PC-9 (cell line): Measurements from ENCODE around the gene CMKLR1. TPM values are rescaled to one million over a fixed set of nuclear protein-coding genes. Genes with fewer than 3 reads are reported as not detected.

ENCODE experiments used
- BruUV-seq: library from RNA; stranded (reverse); fragments of 400-500 nt; replicated peaks from 2 replicates; lab custom pipeline; 2021; lab: Mats Ljungman, UMichigan
- CTCF ChIA-PET: fragments of 300-600 bp; sonication (Branson Sonifier 250); formaldehyde crosslinking; loops from one replicate; lab custom pipeline; 2022; ENCODE audit warnings: antibody characterized with exemption; lab: Charles Lee
- POLR2A ChIA-PET: fragments of 300-600 bp; sonication (Branson Sonifier 250); formaldehyde crosslinking; loops from one replicate; lab custom pipeline; 2022; ENCODE audit warnings: antibody characterized with exemption; ENCODE audit not compliant: unreplicated experiment; lab: Charles Lee
- DNase-seq, 2 experiments: peaks; one replicate each; pipeline versions ENCODE4 v3.0.0 to v3.0.0-alpha.2; 2015 to 2022; ENCODE audit warnings: mixed read lengths in 1 of 2
- H2AFZ ChIP-seq: fragments of 200-600 bp; sonication (generic); 2 replicates; pipeline ENCODE4 v1.8.1; 2017; ENCODE audit warnings: antibody characterized with exemption
- H3F3A ChIP-seq: fragments of 200-600 bp; sonication (generic); 2 replicates; pipeline ENCODE4 v1.8.1; 2017; ENCODE audit warnings: antibody characterized with exemption, mild to moderate bottlenecking, low read depth; ENCODE audit not compliant: insufficient read depth
- H3K27ac ChIP-seq: fragments of 200-600 bp; sonication (generic); 2 replicates; pipeline ENCODE4 v1.6.1; 2016; ENCODE audit warnings: mixed run types
- H3K27me3 ChIP-seq: fragments of 200-600 bp; sonication (generic); 2 replicates; pipeline ENCODE4 v1.6.1; 2016; ENCODE audit warnings: low read depth, mixed run types; ENCODE audit not compliant: insufficient read depth
- H3K36me3 ChIP-seq: fragments of 200-600 bp; sonication (generic); 2 replicates; pipeline ENCODE4 v1.6.1; 2016; ENCODE audit warnings: low read depth, mixed run types
- H3K4me1 ChIP-seq: fragments of 200-600 bp; sonication (generic); replicated peaks from 2 replicates; pipeline ENCODE4 v1.6.1; 2016; ENCODE audit warnings: mixed run types; ENCODE audit not compliant: insufficient read depth
- H3K4me2 ChIP-seq: fragments of 200-600 bp; sonication (generic); 2 replicates; pipeline ENCODE4 v1.6.1; 2017; ENCODE audit warnings: mixed run types
- H3K4me3 ChIP-seq: fragments of 200-600 bp; sonication (generic); 2 replicates; pipeline ENCODE4 v1.6.1; 2016; ENCODE audit warnings: mixed run types
- H3K79me2 ChIP-seq: fragments of 200-600 bp; sonication (generic); 2 replicates; pipeline ENCODE4 v1.6.1; 2017; ENCODE audit warnings: low read depth, mixed run types
- H3K9me2 ChIP-seq: fragments of 200-600 bp; sonication (generic); 2 replicates; pipeline ENCODE4 v1.8.1; 2017; ENCODE audit warnings: mild to moderate bottlenecking; ENCODE audit not compliant: insufficient read depth
- H3K9me3 ChIP-seq: fragments of 200-600 bp; sonication (generic); 2 replicates; pipeline ENCODE4 v1.8.1; 2016; ENCODE audit warnings: low read depth; ENCODE audit not compliant: insufficient read depth
- H4K20me1 ChIP-seq: fragments of 200-600 bp; sonication (generic); 2 replicates; pipeline ENCODE4 v1.8.1; 2017; ENCODE audit not compliant: insufficient read depth
- EZH2 ChIP-seq: fragments of 200-600 bp; sonication (generic); IDR thresholded peaks from 2 replicates; pipeline ENCODE4 v1.8.0; 2017; ENCODE audit warnings: antibody characterized with exemption, low read depth
- intact Hi-C: fragments of 100-400 bp; cut with micrococcal nuclease; formaldehyde crosslinking; loops from one replicate; pipeline ENCODE4 v1.10.0; 2022; ENCODE audit not compliant: unreplicated experiment
- total RNA-seq: library from RNA; stranded (reverse); gene quantifications from 2 replicates; pipeline ENCODE4 v1.2.3, GENCODE V29; 2021
- TF ChIP-seq, protein P1 (sequence below): fragments of 200-600 bp; sonication (generic); conservative IDR thresholded peaks from 2 replicates; pipeline ENCODE4 v1.6.1; 2017; ENCODE audit warnings: mixed run types, antibody characterized with exemption, mild to moderate bottlenecking, moderate library complexity

Gene CMKLR1
- total RNA-seq, 1 experiment from 2014 or later = not detected

DNA sequence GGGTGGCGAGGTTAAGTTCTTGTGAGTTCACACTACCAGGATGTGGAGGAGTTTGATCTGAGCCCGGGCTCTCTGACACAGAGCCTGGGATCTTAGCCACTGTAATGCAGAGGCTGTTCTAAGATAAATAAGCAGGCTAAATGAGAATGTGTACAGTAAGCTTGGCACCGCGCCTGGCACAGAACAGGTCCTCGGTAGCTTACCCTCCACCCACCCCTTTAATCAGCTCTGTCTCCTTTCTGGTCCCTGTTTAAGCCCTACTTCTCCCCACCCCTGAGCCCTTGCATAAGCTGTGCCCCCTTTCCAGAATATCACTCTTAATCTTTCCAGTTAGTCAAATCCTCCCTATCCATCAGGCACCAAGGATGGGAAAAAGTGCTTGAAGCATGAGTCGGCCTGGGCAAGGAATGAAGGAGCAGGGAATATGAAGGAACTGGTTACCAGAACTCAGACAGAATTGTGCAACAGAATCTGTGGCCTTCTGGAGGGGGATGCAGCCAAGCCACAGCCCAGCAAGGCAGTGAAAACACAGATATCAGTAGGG lies 32.8 kb upstream of the CMKLR1 start:
- Histone ChIP-seq H3K27me3 (peaks cover 32% of the 10 kb centered on the region), H3K4me3 (no peak overlapping the region), H3F3A (no peaks in the 10 kb centered on the region), H3K4me2 (no peak overlapping the region), H3K4me1 (no peaks in the 10 kb centered on the region), H3K36me3 (no peaks in the 10 kb centered on the region), H3K79me2 (no peaks in the 10 kb centered on the region), H2AFZ (no peak overlapping the region), H4K20me1 (no peaks in the 10 kb centered on the region; the same call in 1 of the 2 replicates), H3K27ac (no peak overlapping the region), H3K9me2 (no peaks in the 10 kb centered on the region), H3K9me3 (no peaks in the 10 kb centered on the region; the same call in 1 of the 2 replicates)
- ChIA-PET POLR2A (no interaction called here), CTCF (no interaction called here)
- no peak for DNase-seq
- no peak for TF ChIP-seq EZH2
- TF ChIP-seq, protein P1, sequence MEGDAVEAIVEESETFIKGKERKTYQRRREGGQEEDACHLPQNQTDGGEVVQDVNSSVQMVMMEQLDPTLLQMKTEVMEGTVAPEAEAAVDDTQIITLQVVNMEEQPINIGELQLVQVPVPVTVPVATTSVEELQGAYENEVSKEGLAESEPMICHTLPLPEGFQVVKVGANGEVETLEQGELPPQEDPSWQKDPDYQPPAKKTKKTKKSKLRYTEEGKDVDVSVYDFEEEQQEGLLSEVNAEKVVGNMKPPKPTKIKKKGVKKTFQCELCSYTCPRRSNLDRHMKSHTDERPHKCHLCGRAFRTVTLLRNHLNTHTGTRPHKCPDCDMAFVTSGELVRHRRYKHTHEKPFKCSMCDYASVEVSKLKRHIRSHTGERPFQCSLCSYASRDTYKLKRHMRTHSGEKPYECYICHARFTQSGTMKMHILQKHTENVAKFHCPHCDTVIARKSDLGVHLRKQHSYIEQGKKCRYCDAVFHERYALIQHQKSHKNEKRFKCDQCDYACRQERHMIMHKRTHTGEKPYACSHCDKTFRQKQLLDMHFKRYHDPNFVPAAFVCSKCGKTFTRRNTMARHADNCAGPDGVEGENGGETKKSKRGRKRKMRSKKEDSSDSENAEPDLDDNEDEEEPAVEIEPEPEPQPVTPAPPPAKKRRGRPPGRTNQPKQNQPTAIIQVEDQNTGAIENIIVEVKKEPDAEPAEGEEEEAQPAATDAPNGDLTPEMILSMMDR = no peak
- intact Hi-C loops = no loop called here
- BruUV-seq = no TSS peak

DNA sequence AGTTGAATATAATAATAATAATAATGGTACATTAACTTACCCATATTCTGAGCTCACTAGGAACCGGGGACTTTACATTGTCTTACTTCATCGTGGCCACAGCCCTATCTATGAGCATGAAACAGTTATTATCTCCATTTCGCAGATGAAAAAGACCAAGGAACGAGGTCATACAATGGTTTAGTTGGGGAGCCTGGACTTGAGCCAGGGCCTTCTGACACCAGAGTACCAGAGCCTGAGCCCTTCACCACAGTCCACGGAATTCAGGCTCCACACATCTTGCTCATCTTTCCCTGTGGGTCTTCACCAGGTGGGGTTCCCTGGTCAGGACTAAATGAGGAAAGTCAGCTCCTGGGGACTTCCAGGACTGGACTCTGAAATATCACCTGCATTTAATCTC lies 31.3 kb upstream of the CMKLR1 start:
- Histone ChIP-seq H3K4me2 (no peak overlapping the region), H2AFZ (no peak overlapping the region), H3K9me2 (no peaks in the 10 kb centered on the region), H3F3A (no peaks in the 10 kb centered on the region), H3K79me2 (no peaks in the 10 kb centered on the region), H3K27ac (no peak overlapping the region), H3K9me3 (no peaks in the 10 kb centered on the region; the same call in 1 of the 2 replicates), H3K36me3 (no peaks in the 10 kb centered on the region), H3K4me1 (no peaks in the 10 kb centered on the region), H3K27me3 (peaks cover 46% of the 10 kb centered on the region), H3K4me3 (no peak overlapping the region), H4K20me1 (no peaks in the 10 kb centered on the region; the same call in 1 of the 2 replicates)
- intact Hi-C loops = no loop called here
- POLR2A ChIA-PET = no interaction called here
- CTCF ChIA-PET = no interaction called here
- BruUV-seq = no TSS peak
- TF ChIP-seq EZH2 = no peak
- TF ChIP-seq, protein P1 = no peak
- no peak for DNase-seq

DNA sequence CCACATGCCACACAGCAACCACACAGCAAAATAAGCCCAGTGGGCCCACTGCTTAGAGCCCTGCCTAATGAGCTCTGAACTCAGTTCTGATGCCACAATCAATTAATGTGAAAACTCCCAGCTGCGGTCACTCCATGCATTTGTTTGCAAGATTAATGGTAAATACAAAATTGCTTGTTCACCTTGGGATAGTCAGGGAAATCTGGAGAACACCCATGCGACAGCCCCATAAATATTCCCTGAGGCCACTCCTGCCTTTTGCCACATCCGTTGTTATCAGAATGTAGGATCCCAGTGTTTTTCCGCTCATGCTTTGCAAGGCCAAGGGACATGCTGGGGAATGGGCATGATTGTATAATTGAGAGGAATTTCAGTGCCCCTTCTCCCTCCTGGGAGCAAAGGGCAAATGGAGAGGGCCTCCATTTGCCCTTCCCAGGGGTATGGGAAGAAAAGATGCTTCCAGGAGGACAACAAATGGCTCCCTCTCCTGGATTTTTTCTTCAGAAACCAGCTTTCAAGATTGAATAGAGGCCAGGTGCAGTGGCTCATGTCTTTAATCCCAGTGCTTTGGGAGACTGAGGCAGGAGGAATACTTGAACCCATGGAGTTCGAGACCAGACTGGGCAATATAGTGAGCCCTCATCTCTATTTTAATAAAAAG lies 30.8 kb upstream of the CMKLR1 start:
- H3K4me2 ChIP-seq = no peak overlapping the region
- no TSS peak for BruUV-seq
- CTCF ChIA-PET = no interaction called here

More for the DNA sequence above, 30.8 kb upstream of the CMKLR1 start:
- TF ChIP-seq, protein P1 = no peak
- no peak for TF ChIP-seq EZH2
- H3K4me3 ChIP-seq = no peak overlapping the region
- H3K9me3 ChIP-seq = no peaks in the 10 kb centered on the region; the same call in 1 of the 2 replicates
- intact Hi-C loops = no loop called here
- no peak for DNase-seq
- H3K9me2 ChIP-seq = no peaks in the 10 kb centered on the region
- no peaks in the 10 kb centered on the region; the same call in 1 of the 2 replicates for H4K20me1 ChIP-seq
- H3K79me2 ChIP-seq = no peaks in the 10 kb centered on the region
- H2AFZ ChIP-seq = no peak overlapping the region
- H3F3A ChIP-seq = no peaks in the 10 kb centered on the region
- no peaks in the 10 kb centered on the region for H3K36me3 ChIP-seq
- POLR2A ChIA-PET = no interaction called here
- no peaks in the 10 kb centered on the region for H3K4me1 ChIP-seq
- H3K27me3 ChIP-seq = peaks cover 49% of the 10 kb centered on the region
- no peak overlapping the region for H3K27ac ChIP-seq
